Activated CD8-positive, alpha-beta memory T cell treated with anti-CD3 and anti-CD28 coated beads, Interleukin-2, amount 50 U/mL, for 24 hours (primary cell): Measurements from ENCODE around the gene EXTL1.

Experiments used
- DNase-seq: peaks from one replicate; pipeline ENCODE4 v3.0.0-alpha.2; 2020; ENCODE audit errors: extremely low read depth

Gene EXTL1

DNA sequence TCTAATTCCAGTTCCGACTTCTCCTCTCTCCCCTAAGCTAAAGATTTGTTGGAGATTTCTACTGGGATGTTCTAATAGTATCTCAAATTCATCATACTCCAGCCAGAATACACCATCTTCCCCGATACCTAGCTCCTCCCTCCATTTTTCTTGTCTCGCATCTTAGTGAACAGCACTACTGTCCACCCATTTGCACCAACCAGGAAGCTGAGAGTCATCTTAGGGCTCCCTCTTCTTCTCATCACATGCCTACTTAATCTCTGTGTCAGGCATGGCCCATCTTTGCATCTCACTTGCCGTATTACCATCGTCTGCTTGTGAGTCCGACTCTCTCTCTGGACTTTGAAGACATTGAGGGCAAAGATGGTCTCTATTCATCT is 49.4 kb downstream of the EXTL1 start:
- no peak for DNase-seq

DNA sequence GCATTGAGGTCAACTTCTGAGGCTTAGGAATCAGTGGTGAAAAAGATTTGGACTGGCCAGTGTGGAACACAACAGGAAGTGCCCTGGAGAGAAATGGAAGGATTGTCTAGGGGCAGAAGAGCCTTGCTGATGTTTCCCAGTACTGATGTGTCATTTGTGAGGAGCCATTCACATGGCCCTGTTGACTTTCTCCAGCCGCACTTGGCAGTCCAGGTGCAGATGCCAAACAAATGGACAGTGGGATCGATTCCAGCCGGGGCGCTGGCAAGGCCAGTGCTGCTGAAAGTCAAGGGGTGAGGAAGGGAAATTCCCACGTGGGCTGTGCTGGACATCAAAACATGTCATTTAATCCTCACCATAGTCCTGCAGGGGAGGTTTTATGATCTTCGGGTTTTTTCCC is 50.7 kb downstream of the EXTL1 start:
- DNase-seq: no peak

DNA sequence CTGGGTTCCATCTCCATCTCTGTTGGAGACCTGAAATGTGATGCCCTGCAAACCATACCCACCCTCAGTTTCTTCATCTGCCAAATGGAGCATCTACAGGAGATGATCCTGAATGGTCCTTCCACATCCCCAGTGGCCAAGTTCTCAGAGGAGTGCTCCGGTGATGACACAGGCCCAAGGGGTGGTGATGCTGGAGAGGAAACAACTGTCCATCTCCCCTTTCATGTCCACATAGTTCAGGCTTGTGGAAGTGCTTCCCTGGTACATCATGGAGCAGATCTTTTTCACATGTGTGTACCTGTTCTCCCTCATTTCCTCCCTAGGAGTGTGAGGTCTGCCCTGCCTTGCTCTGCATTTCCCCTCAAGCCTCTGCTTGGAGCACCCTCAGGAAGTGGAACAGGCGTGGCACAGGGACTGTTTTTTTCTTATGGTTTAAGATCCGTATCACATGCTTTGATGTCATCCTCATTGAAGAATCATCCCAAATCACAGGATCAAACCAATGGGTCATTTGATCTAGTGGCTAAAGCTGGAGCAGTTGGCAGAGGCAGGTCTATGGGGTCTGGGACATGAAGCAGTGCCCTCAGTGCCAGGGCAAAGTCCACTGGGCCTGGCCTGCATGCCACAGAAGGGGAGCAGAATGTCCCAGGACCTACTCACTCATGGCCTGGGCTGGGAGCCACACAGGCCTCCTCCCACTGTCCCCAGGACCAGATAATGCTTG is 54.0 kb downstream of the EXTL1 start:
- DNase-seq: no peak

DNA sequence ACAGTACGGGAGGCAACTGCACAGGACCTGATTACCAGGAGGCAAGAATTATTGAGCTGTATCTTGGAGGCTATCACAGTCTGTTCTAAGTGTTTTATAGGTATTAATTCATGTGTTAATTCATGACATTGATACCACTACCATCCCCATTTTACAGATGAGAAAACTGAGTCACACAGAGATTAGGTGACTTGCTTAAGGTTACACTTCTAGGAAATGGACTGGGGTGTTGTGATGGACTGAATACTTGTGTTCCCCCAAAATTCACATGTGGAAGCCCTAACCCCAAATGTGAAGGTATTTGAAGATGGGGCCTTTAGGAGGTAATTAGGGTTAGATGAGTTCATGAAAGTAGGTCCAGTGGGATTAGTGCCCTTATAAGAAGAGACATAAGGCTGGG is 55.9 kb downstream of the EXTL1 start:
- DNase-seq: no peak

DNA sequence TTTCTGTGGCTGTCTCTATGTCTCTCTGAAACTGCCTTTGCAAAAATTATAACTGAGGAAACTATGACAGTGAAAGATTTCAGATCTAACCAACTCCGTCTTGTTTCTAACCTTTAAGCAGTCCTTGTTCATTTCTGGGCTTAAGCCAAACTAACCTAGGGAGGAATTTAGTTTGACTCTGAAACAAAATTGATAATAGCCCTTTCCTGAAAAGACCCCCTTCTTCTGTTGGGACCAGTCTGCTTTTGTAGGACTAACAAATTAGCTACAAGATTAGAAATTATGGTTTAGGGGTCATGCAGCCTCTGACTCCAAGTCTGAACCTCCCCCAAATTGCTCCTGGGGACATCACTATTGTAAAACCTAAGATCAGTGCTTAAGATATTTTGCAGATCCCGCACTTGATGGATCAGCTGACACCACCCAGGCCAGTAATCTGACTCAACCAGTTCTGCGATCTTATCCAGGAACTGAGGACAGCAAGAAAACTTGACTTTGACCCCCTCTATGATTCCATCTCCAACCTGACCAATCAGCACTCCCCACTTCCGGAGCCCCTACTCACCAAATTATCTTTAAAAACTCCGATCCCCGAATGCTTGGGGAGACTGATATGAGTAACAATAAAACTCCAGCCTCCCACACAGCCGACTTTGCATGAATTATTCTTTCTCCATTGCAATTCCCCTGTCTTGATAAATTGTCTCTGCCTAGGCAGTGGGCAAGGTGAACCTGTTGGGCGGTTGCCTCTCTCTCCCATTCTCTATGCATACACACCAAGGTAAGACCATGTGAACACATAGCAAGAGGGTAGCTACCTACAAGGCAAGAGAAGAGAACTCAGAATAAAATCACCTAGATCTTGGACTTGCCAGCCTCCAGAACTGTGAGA is 57.0 kb downstream of the EXTL1 start:
- no peak for DNase-seq

DNA sequence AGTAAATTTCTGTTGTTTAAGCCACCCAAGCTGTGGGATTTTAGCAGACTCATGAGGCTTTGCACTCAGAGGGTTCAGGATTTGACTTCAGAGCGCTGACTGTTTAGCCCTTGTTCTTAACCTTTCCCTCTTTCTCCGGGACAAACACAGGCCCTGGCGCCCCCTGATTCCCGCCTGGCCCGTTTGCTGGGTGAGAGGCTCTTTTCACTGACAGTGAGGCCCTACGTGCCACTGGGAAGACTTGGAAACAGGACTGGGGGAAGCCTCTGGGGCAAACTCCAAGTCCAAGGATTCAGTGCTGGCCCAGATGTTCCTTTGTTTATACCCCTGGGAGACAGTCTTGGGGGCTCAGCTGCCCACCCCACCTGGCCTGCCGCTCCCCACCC is 57.6 kb downstream of the EXTL1 start:
- DNase-seq: no peak

DNA sequence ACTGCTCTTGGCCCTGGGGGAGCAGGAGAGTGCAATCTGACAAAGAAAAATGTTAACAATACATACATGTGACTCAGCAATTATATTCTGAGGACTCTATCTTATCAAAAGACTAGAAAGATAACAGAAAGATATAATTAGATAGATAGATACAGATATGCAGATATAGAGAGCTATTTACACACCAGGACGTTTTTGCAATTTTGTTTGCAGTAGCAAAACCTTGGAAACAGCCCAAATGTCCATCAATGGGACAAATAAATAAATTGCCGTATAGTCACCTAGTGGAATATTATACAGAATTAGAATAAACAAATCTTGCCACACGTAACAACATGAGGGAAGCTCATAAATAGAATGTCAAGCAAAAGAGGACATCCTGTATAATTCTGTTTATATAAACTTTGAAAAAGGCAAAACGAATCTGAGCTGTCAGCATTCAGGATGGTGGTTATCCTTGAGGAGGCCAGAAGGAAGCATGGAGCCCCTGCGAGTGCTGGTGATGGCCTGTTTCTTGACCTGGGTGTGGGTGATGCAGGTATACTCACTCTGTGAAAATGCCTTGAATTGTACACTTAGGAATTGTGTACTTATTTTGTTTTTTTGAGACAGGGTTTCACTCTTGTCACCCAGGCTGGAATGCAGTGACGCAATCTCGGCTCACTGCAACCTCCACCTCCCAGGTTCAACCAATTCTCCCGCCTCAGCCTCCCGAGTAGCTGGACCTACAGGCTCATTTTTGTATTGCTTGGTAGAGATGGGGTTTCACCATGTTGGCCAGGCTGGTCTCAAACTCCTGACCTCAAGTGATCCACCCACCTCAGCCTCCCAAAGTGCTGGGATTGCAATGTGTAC is 58.6 kb downstream of the EXTL1 start:
- DNase-seq: no peak

DNA sequence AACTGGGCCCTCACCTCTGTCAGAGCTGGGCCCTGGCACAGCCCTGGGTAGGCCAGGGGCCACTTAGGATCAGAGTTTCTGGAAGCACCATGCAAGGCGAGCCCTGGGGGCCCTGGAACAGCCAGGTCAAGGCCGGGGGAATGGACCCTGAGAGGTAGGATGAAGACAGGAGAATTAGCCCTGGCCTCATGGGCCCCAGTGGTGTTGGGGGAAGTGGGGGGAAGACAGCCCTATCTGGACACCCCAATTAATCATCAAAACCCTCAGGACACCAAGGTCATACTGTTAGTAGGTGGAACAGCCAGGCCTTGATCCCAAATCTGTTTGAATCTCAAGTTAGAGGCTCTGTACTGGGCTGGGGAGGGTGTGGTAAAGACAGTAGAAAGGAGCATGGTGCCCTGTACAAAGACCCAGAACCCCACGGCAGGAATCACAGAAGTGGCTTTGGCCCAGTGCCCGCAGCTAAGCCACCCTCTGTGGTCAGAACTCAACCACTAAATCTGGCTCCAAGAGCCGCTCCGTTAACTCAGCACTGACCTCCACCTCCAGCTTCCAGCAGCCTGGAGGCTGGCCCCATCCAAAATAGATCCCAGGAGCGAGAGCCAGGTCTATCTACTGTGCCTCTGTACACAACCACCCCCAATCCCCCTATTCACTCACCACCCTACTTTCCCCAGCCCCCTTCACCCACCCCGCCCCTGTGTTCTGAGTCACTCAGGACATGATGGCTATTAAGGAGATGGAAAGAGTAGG is 59.9 kb downstream of the EXTL1 start:
- DNase-seq: no peak

DNA sequence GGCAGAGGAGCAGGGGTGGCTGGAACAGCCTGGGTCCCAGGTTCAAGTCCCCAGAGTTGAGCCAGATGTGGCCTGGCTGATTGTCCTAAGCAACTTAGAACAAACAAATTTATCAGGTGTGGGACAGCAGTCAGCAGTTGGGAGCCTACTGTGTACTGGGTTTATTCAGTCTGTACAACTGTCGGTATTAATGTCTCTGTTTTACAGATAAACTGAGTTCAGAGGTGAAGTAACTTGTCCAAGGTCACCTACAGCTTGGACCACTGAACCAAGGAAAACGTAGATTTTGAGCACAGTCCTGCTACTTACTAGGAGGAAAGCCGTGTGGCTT is 60.4 kb downstream of the EXTL1 start:
- DNase-seq: no peak

DNA sequence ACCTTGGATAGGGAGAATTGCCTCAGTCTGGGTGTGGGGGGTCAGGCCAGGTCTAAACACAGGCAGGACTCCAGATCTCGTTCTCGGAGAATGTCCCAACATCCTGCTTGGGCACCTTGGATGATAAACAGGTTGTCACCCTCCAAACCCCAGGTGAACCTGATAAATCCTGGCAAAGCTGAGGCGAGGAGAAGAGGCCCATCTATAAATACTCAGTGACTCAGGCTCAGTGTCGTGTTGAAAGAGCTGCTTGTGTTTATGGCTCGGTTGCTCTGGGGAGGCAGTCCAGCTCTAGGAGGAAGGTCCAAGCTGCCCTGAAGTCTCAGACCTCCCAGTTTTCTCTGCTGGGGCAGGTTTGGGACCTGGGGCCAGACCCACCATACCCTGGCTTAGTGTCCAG is 61.6 kb downstream of the EXTL1 start:
- DNase-seq: no peak

DNA sequence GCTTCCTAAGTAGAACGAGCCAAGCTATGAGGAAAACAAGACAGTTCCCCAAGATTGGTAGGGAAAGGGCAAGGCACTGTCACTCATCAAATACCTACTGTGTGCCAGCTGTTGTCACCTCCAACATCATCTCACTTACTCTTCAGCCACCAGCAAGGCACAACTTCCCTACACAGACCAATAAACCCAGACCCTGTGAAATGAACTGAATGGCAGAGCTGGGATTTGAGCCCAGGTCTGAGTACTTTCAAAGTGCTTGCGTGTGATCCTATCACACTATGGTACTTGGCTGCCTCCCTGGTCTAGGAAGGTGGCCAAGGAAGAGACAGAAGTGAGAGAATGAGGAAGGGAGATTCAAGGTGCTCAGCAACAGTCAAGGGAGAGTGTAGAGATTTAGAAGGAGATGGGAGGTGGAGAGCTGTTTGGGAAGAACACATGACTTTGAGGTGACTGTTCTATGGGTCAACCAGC is 62.6 kb downstream of the EXTL1 start:
- DNase-seq: no peak

DNA sequence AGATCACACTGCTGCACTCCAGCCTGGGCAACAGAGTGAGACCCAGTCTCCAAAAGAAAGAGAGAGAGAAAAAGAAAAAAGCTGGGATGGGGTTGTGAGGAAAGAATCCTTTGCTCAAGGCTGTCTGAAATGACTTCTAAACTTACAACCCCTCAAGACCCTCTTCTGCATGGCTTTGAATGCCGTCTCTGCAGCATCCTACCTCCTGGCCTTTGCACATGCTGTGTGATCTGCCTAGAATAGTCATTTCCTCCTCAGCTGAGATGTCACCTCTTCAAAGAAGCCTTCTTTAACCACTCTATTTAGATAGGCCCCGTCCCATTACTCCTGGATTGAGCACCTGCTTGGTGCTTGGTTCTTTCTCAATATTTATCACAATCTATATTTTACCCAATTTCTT is 63.3 kb downstream of the EXTL1 start:
- DNase-seq: no peak
